Activated CD4-positive, alpha-beta memory T cell treated with anti-CD3 and anti-CD28 coated beads for 36 hours (primary cell): ENCODE results near the gene HAPSTR1. TPM values are rescaled to one million over a fixed set of nuclear protein-coding genes. Genes with fewer than 3 reads are reported as not detected.

ENCODE experiments used
- CTCF ChIA-PET: fragments of 350-600 bp; sonication (Branson Sonifier 250); formaldehyde crosslinking; loops from one replicate; lab custom pipeline; 2021; ENCODE audit warnings: antibody characterized with exemption, inconsistent platforms; lab: Charles Lee
- POLR2A ChIA-PET: fragments of 350-600 bp; sonication (Branson Sonifier 250); formaldehyde crosslinking; loops from one replicate; lab custom pipeline; 2021; ENCODE audit warnings: antibody characterized with exemption; lab: Charles Lee
- DNase-seq: peaks from one replicate; pipeline ENCODE4 v3.0.0-alpha.2; 2020
- H3K27ac Mint-ChIP-seq: one replicate; pipeline ENCODE4 v1.8.0; 2021; ENCODE audit warnings: mixed read lengths
- H3K27me3 Mint-ChIP-seq: one replicate; pipeline ENCODE4 v1.8.0; 2021; ENCODE audit warnings: mixed read lengths
- H3K36me3 Mint-ChIP-seq: one replicate; pipeline ENCODE4 v1.8.0; 2021; ENCODE audit warnings: mixed read lengths
- H3K4me1 Mint-ChIP-seq: one replicate; pipeline ENCODE4 v1.8.0; 2021; ENCODE audit warnings: low read depth, mixed read lengths
- H3K4me3 Mint-ChIP-seq: one replicate; pipeline ENCODE4 v1.8.0; 2021; ENCODE audit warnings: mild to moderate bottlenecking, mixed read lengths
- H3K9me3 Mint-ChIP-seq: one replicate; pipeline ENCODE4 v1.8.0; 2021; ENCODE audit warnings: mixed read lengths
- intact Hi-C: fragments of 100-400 bp; cut with micrococcal nuclease; formaldehyde crosslinking; loops from one replicate; pipeline ENCODE4 v1.15.1; 2023
- total RNA-seq, 2 experiments: library from RNA; stranded (reverse); gene quantifications; one replicate each; pipeline ENCODE4 v1.2.3, GENCODE V29; 2021

HAPSTR1 gene
- total RNA-seq, 2 experiments from 2014 or later, result 47.1 to 49.1 TPM

DNA sequence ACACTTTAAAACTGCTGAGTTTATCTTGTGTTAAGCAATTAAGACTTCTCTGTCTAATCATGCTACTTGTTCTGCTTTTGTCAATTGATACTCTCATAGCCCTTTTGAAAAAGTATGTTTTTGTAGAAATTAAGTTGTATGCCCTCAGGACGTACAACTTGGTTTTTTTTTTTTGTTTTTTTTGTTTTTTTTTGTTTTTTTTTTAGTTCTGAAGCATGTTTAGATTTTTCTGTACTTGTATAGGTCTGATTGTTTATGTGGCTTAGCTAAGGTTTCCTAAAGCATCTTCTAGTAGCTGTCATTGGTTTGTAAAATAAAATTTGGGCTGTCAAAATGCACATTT lies 21.4 kb downstream of the HAPSTR1 start:
- H3K27me3 Mint-ChIP-seq, result no peaks in the 10 kb centered on the region
- H3K4me3 Mint-ChIP-seq, result no peak overlapping the region
- no peaks in the 10 kb centered on the region for H3K9me3 Mint-ChIP-seq
- ChIA-PET POLR2A (no interaction called here), CTCF (no interaction called here)
- H3K4me1 Mint-ChIP-seq, result peaks cover 93% of the 10 kb centered on the region
- intact Hi-C loops, result loop anchor here (2.0 kb wide), 1 partner anchor 14 kb away; no protein-coding TSS in a partner anchor
- peak overlapping the region; percentile 72 for H3K27ac Mint-ChIP-seq
- H3K36me3 Mint-ChIP-seq, result peaks cover 68% of the 10 kb centered on the region
- DNase-seq, result no peak

DNA sequence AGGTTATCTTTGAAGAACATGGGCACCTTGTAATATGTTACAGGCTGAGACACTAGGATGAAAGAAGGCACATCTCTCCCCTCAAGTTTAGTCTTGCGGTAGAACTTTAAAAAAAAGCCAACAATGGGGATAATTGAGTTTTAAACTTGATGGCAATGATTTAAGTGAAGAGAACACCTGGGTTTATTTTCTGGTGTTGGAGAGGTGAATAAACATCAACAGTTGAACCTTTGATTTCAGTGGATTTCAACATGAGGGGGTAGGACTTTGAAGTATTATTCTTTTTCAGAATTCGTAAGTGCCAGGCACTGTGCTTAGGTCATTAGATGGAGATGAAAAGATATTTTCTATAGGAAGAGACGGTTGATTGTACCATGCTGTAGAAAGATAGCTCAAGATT lies 22.3 kb downstream of the HAPSTR1 start:
- Mint-ChIP-seq H3K4me1 (peaks cover 94% of the 10 kb centered on the region), H3K27ac (peak overlapping the region; percentile 72), H3K36me3 (peaks cover 66% of the 10 kb centered on the region), H3K27me3 (no peaks in the 10 kb centered on the region), H3K4me3 (no peak overlapping the region), H3K9me3 (no peaks in the 10 kb centered on the region)
- POLR2A ChIA-PET, result no interaction called here
- intact Hi-C loops, result loop anchor here (2.0 kb wide), 1 partner anchor 15 kb away; no protein-coding TSS in a partner anchor
- CTCF ChIA-PET, result interaction anchor here (0.6 to 1.7 kb wide), 4 partner anchors 13 to 177 kb away, joined by 3 to 5 read pairs (median 4); no protein-coding TSS in a partner anchor
- no peak for DNase-seq

DNA sequence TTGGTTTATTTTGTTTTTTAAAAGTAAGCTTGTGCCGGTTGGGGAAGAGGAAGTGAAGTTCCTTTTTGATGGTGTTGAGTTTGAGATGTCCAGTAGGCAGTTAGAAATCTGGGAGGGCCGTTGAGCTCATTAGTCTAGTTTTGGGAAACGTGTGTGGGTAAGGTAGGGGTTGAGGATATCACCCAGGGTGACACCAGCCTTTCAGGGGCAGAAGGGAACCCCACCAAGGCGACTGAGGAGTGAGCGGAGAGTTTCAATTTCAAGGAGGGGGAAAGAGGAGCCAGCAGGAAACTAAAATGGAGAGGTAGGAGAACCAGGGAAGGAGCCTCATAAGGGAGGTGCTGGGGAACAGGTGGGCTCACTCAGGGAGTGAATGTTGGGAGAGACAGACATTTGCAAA lies 22.7 kb downstream of the HAPSTR1 start:
- CTCF ChIA-PET, result interaction anchor here (0.6 to 1.7 kb wide), 4 partner anchors 13 to 178 kb away, joined by 3 to 5 read pairs (median 4); no protein-coding TSS in a partner anchor
- Mint-ChIP-seq H3K36me3 (peaks cover 66% of the 10 kb centered on the region), H3K27me3 (no peaks in the 10 kb centered on the region), H3K4me3 (no peak overlapping the region), H3K4me1 (peaks cover 94% of the 10 kb centered on the region), H3K9me3 (no peaks in the 10 kb centered on the region), H3K27ac (peak overlapping the region; percentile 72)
- intact Hi-C loops, result no loop called here
- POLR2A ChIA-PET, result interaction anchor here (1.1 kb wide), 1 partner anchor 23 kb away, joined by 3 read pairs; the partner anchor contains the start of gene HAPSTR1
- no peak for DNase-seq

DNA sequence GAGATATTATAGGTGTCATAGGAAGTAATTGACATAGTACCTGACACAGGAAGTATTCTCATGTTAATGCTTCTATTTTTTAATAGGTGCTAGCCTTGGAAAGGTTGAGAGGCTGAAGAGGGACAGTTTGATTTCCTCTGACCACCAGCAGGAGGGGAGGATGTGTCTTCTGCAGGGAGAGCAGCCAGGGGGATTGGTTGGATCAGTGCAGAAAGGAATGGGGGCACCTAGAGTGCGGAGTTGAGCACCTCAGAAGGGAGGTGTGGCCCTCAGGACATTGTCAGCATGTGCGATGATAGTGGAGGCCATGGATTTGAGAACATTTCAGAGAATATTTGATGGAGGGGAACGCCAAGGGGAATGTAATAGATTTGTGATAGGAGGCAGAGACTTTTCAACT lies 23.4 kb downstream of the HAPSTR1 start:
- CTCF ChIA-PET, result interaction anchor here (0.6 to 1.7 kb wide), 2 partner anchors 178 to 276 kb away, joined by 3 to 5 read pairs; no protein-coding TSS in a partner anchor
- Mint-ChIP-seq H3K27me3 (no peaks in the 10 kb centered on the region), H3K36me3 (peaks cover 64% of the 10 kb centered on the region), H3K4me3 (no peak overlapping the region), H3K27ac (no peak overlapping the region), H3K9me3 (no peaks in the 10 kb centered on the region), H3K4me1 (peaks cover 93% of the 10 kb centered on the region)
- intact Hi-C loops, result no loop called here
- POLR2A ChIA-PET, result interaction anchor here (1.1 kb wide), 1 partner anchor 23 kb away, joined by 3 read pairs; the partner anchor contains the start of gene HAPSTR1
- DNase-seq, result no peak

- POLR2A ChIA-PET, result interaction anchor here (1.1 kb wide), 1 partner anchor 24 kb away, joined by 3 read pairs; the partner anchor contains the start of gene HAPSTR1
- CTCF ChIA-PET, result interaction anchor here (1.7 kb wide), 1 partner anchor 179 kb away, joined by 5 read pairs; no protein-coding TSS in a partner anchor
- peaks cover 91% of the 10 kb centered on the region for H3K4me1 Mint-ChIP-seq
- no peak for DNase-seq
- H3K27me3 Mint-ChIP-seq, result no peaks in the 10 kb centered on the region
- intact Hi-C loops, result no loop called here
- peaks cover 64% of the 10 kb centered on the region for H3K36me3 Mint-ChIP-seq
- no peaks in the 10 kb centered on the region for H3K9me3 Mint-ChIP-seq
- H3K27ac Mint-ChIP-seq, result no peak overlapping the region
- no peak overlapping the region for H3K4me3 Mint-ChIP-seq
Observed at GRCh38 chr16:9115277-9115676, 23.8 kb downstream of the HAPSTR1 start.

DNA sequence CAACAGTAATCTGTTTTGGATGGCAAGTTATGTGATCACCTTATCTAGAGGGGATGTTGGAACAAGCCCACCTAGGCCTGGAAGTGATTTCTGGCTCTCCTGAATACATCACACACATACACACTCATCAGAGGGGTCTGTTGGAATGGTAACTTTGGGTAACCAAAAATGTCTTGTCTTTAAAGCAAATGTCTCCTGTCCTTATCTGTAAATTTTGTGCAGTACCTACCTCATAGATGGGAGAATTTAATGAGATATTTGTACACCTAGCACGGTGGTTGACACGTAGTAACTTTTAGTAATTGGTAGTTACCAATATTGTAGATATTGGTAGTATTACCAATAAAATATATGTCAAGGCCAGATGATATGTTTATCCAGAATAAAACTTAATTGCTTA lies 24.7 kb downstream of the HAPSTR1 start:
- Mint-ChIP-seq H3K4me1 (peaks cover 83% of the 10 kb centered on the region), H3K36me3 (peaks cover 61% of the 10 kb centered on the region), H3K9me3 (no peaks in the 10 kb centered on the region), H3K4me3 (no peak overlapping the region), H3K27ac (no peak overlapping the region), H3K27me3 (no peaks in the 10 kb centered on the region)
- ChIA-PET POLR2A (no interaction called here), CTCF (no interaction called here)
- DNase-seq, result no peak
- intact Hi-C loops, result no loop called here

DNA sequence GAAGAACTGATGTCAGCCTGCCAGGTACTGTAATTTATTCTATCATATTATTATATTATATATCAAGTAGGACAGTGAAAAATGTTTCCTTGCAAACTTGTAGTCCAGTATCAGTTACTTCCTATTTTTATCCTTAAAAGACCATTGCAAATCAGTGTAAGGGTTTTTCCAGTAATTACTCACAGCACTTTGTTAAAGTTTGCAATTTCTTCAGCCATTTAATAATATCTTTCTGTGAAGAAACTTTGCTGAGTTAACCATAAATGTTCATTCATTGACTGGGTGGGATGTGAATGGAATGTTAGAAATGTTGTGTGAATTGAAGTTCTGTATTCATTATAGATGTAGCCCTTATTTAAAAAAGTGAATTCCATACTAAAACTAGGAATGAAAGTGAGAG lies 26.7 kb downstream of the HAPSTR1 start:
- ChIA-PET POLR2A (no interaction called here), CTCF (interaction anchor here (1.5 kb wide), 1 partner anchor 21 kb away, joined by 6 read pairs; no protein-coding TSS in a partner anchor)
- no peak for DNase-seq
- H3K36me3 Mint-ChIP-seq, result peaks cover 57% of the 10 kb centered on the region
- no peak overlapping the region for H3K4me3 Mint-ChIP-seq
- no peaks in the 10 kb centered on the region for H3K27me3 Mint-ChIP-seq
- H3K27ac Mint-ChIP-seq, result no peak overlapping the region
- intact Hi-C loops, result no loop called here
- H3K9me3 Mint-ChIP-seq, result no peaks in the 10 kb centered on the region
- peaks cover 71% of the 10 kb centered on the region for H3K4me1 Mint-ChIP-seq

- Mint-ChIP-seq H3K4me1 (peaks cover 63% of the 10 kb centered on the region), H3K9me3 (no peaks in the 10 kb centered on the region), H3K27ac (no peak overlapping the region), H3K4me3 (no peak overlapping the region), H3K36me3 (peaks cover 50% of the 10 kb centered on the region), H3K27me3 (no peaks in the 10 kb centered on the region)
- intact Hi-C loops, result no loop called here
- ChIA-PET POLR2A (no interaction called here), CTCF (interaction anchor here (0.8 to 4.7 kb wide), 3 partner anchors 19 to 183 kb away, joined by 3 to 15 read pairs (median 3); no protein-coding TSS in a partner anchor)
- DNase-seq, result no peak
Observed at GRCh38 chr16:9119795-9120194, 28.4 kb downstream of the HAPSTR1 start.

GRCh38 chr16:9122342-9122741 lies 30.9 kb downstream of the HAPSTR1 start:
- peaks cover 62% of the 10 kb centered on the region for H3K4me1 Mint-ChIP-seq
- H3K27me3 Mint-ChIP-seq, result no peaks in the 10 kb centered on the region
- intact Hi-C loops, result no loop called here
- DNase-seq, result no peak
- peak overlapping the region; percentile 28 for H3K27ac Mint-ChIP-seq
- POLR2A ChIA-PET, result interaction anchor here (0.8 kb wide), 1 partner anchor 12 kb away, joined by 4 read pairs; no protein-coding TSS in a partner anchor
- CTCF ChIA-PET, result interaction anchor here (1.6 to 4.7 kb wide), 2 partner anchors 17 to 186 kb away, joined by 4 to 15 read pairs; no protein-coding TSS in a partner anchor
- no peaks in the 10 kb centered on the region for H3K9me3 Mint-ChIP-seq
- H3K36me3 Mint-ChIP-seq, result peaks cover 35% of the 10 kb centered on the region
- H3K4me3 Mint-ChIP-seq, result no peak overlapping the region

GRCh38 chr16:9122969-9123368 lies 31.5 kb downstream of the HAPSTR1 start:
- ChIA-PET CTCF (interaction anchor here (1.6 to 4.7 kb wide), 2 partner anchors 16 to 187 kb away, joined by 4 to 15 read pairs; no protein-coding TSS in a partner anchor), POLR2A (interaction anchor here (0.8 kb wide), 1 partner anchor 11 kb away, joined by 4 read pairs; no protein-coding TSS in a partner anchor)
- Mint-ChIP-seq H3K4me1 (peaks cover 62% of the 10 kb centered on the region), H3K27ac (no peak overlapping the region), H3K36me3 (peaks cover 32% of the 10 kb centered on the region), H3K9me3 (no peaks in the 10 kb centered on the region), H3K27me3 (no peaks in the 10 kb centered on the region), H3K4me3 (no peak overlapping the region)
- intact Hi-C loops, result no loop called here
- DNase-seq, result no peak

- CTCF ChIA-PET, result interaction anchor here (1.6 to 4.7 kb wide), 2 partner anchors 16 to 187 kb away, joined by 4 to 15 read pairs; no protein-coding TSS in a partner anchor
Observed at GRCh38 chr16:9123401-9123800, 32.0 kb downstream of the HAPSTR1 start.

GRCh38 chr16:9123871-9124270 lies 32.4 kb downstream of the HAPSTR1 start:
- Mint-ChIP-seq H3K27me3 (no peaks in the 10 kb centered on the region), H3K27ac (peak overlapping the region; percentile 5), H3K36me3 (peaks cover 27% of the 10 kb centered on the region)

More at GRCh38 chr16:9123401-9123800, 32.0 kb downstream of the HAPSTR1 start:
- H3K4me3 Mint-ChIP-seq, result no peak overlapping the region
- H3K27me3 Mint-ChIP-seq, result no peaks in the 10 kb centered on the region
- DNase-seq, result no peak
- peaks cover 29% of the 10 kb centered on the region for H3K36me3 Mint-ChIP-seq
- POLR2A ChIA-PET, result no interaction called here
- H3K27ac Mint-ChIP-seq, result peak overlapping the region; percentile 5
- no peaks in the 10 kb centered on the region for H3K9me3 Mint-ChIP-seq
- peaks cover 62% of the 10 kb centered on the region for H3K4me1 Mint-ChIP-seq
- intact Hi-C loops, result no loop called here

More at GRCh38 chr16:9123871-9124270, 32.4 kb downstream of the HAPSTR1 start:
- Mint-ChIP-seq H3K4me1 (peaks cover 63% of the 10 kb centered on the region), H3K9me3 (no peaks in the 10 kb centered on the region), H3K4me3 (no peak overlapping the region)
- ChIA-PET POLR2A (no interaction called here), CTCF (interaction anchor here (1.8 kb wide), 1 partner anchor 15 kb away, joined by 5 read pairs; no protein-coding TSS in a partner anchor)
- intact Hi-C loops, result no loop called here
- DNase-seq, result peak; percentile 46
